T-helper 2 cell treated with Interferon-gamma antibody and Interleukin-4, amounts not matched to agents 100 ng/mL and 5 ng/mL, for 36 hours (primary cell): Measurements from ENCODE around the gene SERINC1. TPM values are rescaled to one million over a fixed set of nuclear protein-coding genes. Genes with fewer than 3 reads are reported as not detected.

Experiments
- intact Hi-C: fragments of 100-400 bp; cut with micrococcal nuclease; formaldehyde crosslinking; loops from one replicate; pipeline ENCODE4 v1.15.1; 2023
- total RNA-seq: library from RNA; stranded (reverse); gene quantifications from 2 replicates; pipeline ENCODE4 v1.2.3, GENCODE V29; 2022

The SERINC1 gene
- total RNA-seq, 1 donor from 2014 or later, result 49.0 TPM

GRCh38 chr6:122394016-122394415, 77.6 kb downstream of the SERINC1 start:
- intact Hi-C loops, result no loop called here

GRCh38 chr6:122393351-122393896, 78.2 kb downstream of the SERINC1 start:
- intact Hi-C loops, result no loop called here

Other genes with a start within 250 kb of the SERINC1 start
- 11.4 and 12.8 TPM in 2 replicates for gene HSF2, start 72.2 kb downstream of the SERINC1 start, total RNA-seq
- gene PKIB, start 138.6 kb upstream of the SERINC1 start, total RNA-seq, result 0.36 and 0.95 TPM in 2 replicates